ENCODE data around the gene CYP4A11. TPM values are rescaled to one million over a fixed set of nuclear protein-coding genes. Genes with fewer than 3 reads are reported as not detected.
"Not testable (repeated sequence)": the region's sequence is repeated elsewhere in the genome, so short reads cannot be mapped to it uniquely, and the experiment has no call there.

CYP4A11 gene, protein sequence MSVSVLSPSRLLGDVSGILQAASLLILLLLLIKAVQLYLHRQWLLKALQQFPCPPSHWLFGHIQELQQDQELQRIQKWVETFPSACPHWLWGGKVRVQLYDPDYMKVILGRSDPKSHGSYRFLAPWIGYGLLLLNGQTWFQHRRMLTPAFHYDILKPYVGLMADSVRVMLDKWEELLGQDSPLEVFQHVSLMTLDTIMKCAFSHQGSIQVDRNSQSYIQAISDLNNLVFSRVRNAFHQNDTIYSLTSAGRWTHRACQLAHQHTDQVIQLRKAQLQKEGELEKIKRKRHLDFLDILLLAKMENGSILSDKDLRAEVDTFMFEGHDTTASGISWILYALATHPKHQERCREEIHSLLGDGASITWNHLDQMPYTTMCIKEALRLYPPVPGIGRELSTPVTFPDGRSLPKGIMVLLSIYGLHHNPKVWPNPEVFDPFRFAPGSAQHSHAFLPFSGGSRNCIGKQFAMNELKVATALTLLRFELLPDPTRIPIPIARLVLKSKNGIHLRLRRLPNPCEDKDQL
- not detected for total RNA-seq
- total RNA-seq = 0 reads per million in 2 donors

- DNase-seq = no peak
- H3K4me3 Mint-ChIP-seq = no peak within 1 kb of the TSS
- no peak for ATAC-seq
- H3K9me3 ChIP-seq (ENCODE audit: control insufficient read depth, low read length, poor library complexity, severe bottlenecking) = no peaks in the 10 kb centered on the region
- H3K27me3 Mint-ChIP-seq = peaks cover 40% of the 10 kb centered on the region
- H3K36me3 Mint-ChIP-seq (ENCODE audit: low read depth) = no peaks in the 10 kb centered on the region
- H3K27ac Mint-ChIP-seq = no peak within 1 kb of the TSS
- H3K4me1 Mint-ChIP-seq = no peaks in the 10 kb centered on the region
These were observed at the start of gene CYP4A11 for GRCh38 chr1:46941135-46941694. Gene CYP4A11, minus strand, starts transcription at chr1:46941476. Its CDS starts 43 bp downstream, at chr1:46941433.

GRCh38 chr1:46990541-46990940 lies 49.3 kb upstream of the CYP4A11 start:
- H3K4me1 Mint-ChIP-seq = not testable (repeated sequence)
- peaks cover 16% of the 10 kb centered on the region for H3K27me3 Mint-ChIP-seq

GRCh38 chr1:46983830-46984586 lies 42.7 kb upstream of the CYP4A11 start:
- ATAC-seq (no peak), DNase-seq (no peak)
- no peak overlapping the region for H3K27ac Mint-ChIP-seq
- H3K9me3 ChIP-seq (ENCODE audit: control insufficient read depth, low read length, poor library complexity, severe bottlenecking) = no peaks in the 10 kb centered on the region
- H3K27me3 Mint-ChIP-seq = peaks cover 25% of the 10 kb centered on the region
- peaks cover 3% of the 10 kb centered on the region for H3K36me3 Mint-ChIP-seq (ENCODE audit: low read depth)
- no peak overlapping the region for H3K4me3 Mint-ChIP-seq
- H3K4me1 Mint-ChIP-seq = no peaks in the 10 kb centered on the region

More at GRCh38 chr1:46990541-46990940, 49.3 kb upstream of the CYP4A11 start:
- not testable (repeated sequence) for H3K36me3 Mint-ChIP-seq (ENCODE audit: low read depth); H3K27ac Mint-ChIP-seq; ATAC-seq; DNase-seq; H3K4me3 Mint-ChIP-seq; H3K9me3 ChIP-seq (ENCODE audit: control insufficient read depth, low read length, poor library complexity, severe bottlenecking)

- no peak for ATAC-seq
- Mint-ChIP-seq H3K27me3 (peaks cover 25% of the 10 kb centered on the region), H3K4me1 (no peaks in the 10 kb centered on the region), H3K27ac (no peak overlapping the region), H3K36me3 (ENCODE audit: low read depth) (peaks cover 3% of the 10 kb centered on the region), H3K4me3 (no peak overlapping the region)
- no peaks in the 10 kb centered on the region for H3K9me3 ChIP-seq (ENCODE audit: control insufficient read depth, low read length, poor library complexity, severe bottlenecking)
- no peak for DNase-seq
These were observed 42.0 kb upstream of the CYP4A11 start for GRCh38 chr1:46983166-46983829.

- Mint-ChIP-seq H3K36me3 (ENCODE audit: low read depth) (peaks cover 2% of the 10 kb centered on the region), H3K4me3 (no peak overlapping the region), H3K27ac (no peak overlapping the region), H3K27me3 (peaks cover 28% of the 10 kb centered on the region), H3K4me1 (no peaks in the 10 kb centered on the region)
- ATAC-seq (no peak), DNase-seq (no peak)
- no peaks in the 10 kb centered on the region for H3K9me3 ChIP-seq (ENCODE audit: control insufficient read depth, low read length, poor library complexity, severe bottlenecking)
These were observed 27.8 kb upstream of the CYP4A11 start for GRCh38 chr1:46969014-46969619.

DNA sequence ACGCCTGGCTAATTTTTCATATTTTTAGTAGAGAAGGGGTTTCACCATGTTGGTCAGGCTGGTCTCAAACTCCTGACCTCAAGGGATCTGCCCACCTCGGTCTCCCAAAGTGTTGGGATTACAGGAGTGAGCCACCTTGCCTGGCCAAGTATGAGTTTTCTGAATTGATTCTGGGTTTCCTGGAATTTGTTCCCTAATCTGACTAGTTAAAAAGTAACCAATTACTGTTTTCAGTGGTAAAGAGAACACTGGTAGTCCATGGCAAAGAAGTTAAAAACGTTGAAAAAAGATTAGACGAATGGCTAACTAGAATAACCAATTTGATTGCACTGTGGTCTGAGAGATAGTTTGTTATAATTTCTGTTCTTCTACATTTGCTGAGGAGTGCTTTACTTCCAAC lies 21.0 kb upstream of the CYP4A11 start:
- H3K27ac Mint-ChIP-seq; ATAC-seq; H3K4me1 Mint-ChIP-seq; H3K4me3 Mint-ChIP-seq; H3K9me3 ChIP-seq (ENCODE audit: control insufficient read depth, low read length, poor library complexity, severe bottlenecking); DNase-seq; H3K36me3 Mint-ChIP-seq (ENCODE audit: low read depth): not testable (repeated sequence)
- H3K27me3 Mint-ChIP-seq = peaks cover 10% of the 10 kb centered on the region

- H3K9me3 ChIP-seq (ENCODE audit: control insufficient read depth, low read length, poor library complexity, severe bottlenecking) = no peaks in the 10 kb centered on the region
- ATAC-seq (no peak), DNase-seq (no peak)
- Mint-ChIP-seq H3K4me1 (no peaks in the 10 kb centered on the region), H3K36me3 (ENCODE audit: low read depth) (peaks cover 2% of the 10 kb centered on the region), H3K27ac (no peak overlapping the region), H3K27me3 (peaks cover 20% of the 10 kb centered on the region), H3K4me3 (no peak overlapping the region)
These were observed 19.9 kb upstream of the CYP4A11 start for GRCh38 chr1:46961066-46961758.

- Mint-ChIP-seq H3K4me1 (no peaks in the 10 kb centered on the region), H3K36me3 (ENCODE audit: low read depth) (peaks cover under 1% of the 10 kb centered on the region), H3K4me3 (no peak overlapping the region), H3K27ac (no peak overlapping the region), H3K27me3 (peaks cover 16% of the 10 kb centered on the region)
- no peak for ATAC-seq
- H3K9me3 ChIP-seq (ENCODE audit: control insufficient read depth, low read length, poor library complexity, severe bottlenecking) = no peaks in the 10 kb centered on the region
- DNase-seq = no peak
These were observed 19.0 kb upstream of the CYP4A11 start for GRCh38 chr1:46960250-46960649.

GRCh38 chr1:46955116-46955515 lies 13.8 kb upstream of the CYP4A11 start:
- not testable (repeated sequence) for H3K4me1 Mint-ChIP-seq; ATAC-seq; H3K4me3 Mint-ChIP-seq; DNase-seq; H3K36me3 Mint-ChIP-seq (ENCODE audit: low read depth); H3K9me3 ChIP-seq (ENCODE audit: control insufficient read depth, low read length, poor library complexity, severe bottlenecking); H3K27ac Mint-ChIP-seq
- H3K27me3 Mint-ChIP-seq = peaks cover 38% of the 10 kb centered on the region

GRCh38 chr1:46953847-46954246 lies 12.6 kb upstream of the CYP4A11 start:
- not testable (repeated sequence) for DNase-seq; H3K27ac Mint-ChIP-seq; H3K36me3 Mint-ChIP-seq (ENCODE audit: low read depth); H3K4me1 Mint-ChIP-seq; H3K9me3 ChIP-seq (ENCODE audit: control insufficient read depth, low read length, poor library complexity, severe bottlenecking); ATAC-seq; H3K4me3 Mint-ChIP-seq
- H3K27me3 Mint-ChIP-seq = peaks cover 44% of the 10 kb centered on the region

GRCh38 chr1:46949417-46949666 lies 8.1 kb upstream of the CYP4A11 start:
- not testable (repeated sequence) for ATAC-seq; H3K27ac Mint-ChIP-seq; H3K9me3 ChIP-seq (ENCODE audit: control insufficient read depth, low read length, poor library complexity, severe bottlenecking); H3K4me3 Mint-ChIP-seq; H3K4me1 Mint-ChIP-seq; H3K36me3 Mint-ChIP-seq (ENCODE audit: low read depth); DNase-seq
- peaks cover 41% of the 10 kb centered on the region for H3K27me3 Mint-ChIP-seq

GRCh38 chr1:46948629-46949416 lies 7.5 kb upstream of the CYP4A11 start:
- no peak overlapping the region for H3K27ac Mint-ChIP-seq
- no peak for ATAC-seq
- no peak for DNase-seq
- H3K36me3 Mint-ChIP-seq (ENCODE audit: low read depth) = no peaks in the 10 kb centered on the region
- H3K4me3 Mint-ChIP-seq = no peak overlapping the region
- no peaks in the 10 kb centered on the region for H3K9me3 ChIP-seq (ENCODE audit: control insufficient read depth, low read length, poor library complexity, severe bottlenecking)
- peaks cover 3% of the 10 kb centered on the region for H3K4me1 Mint-ChIP-seq
- H3K27me3 Mint-ChIP-seq = peaks cover 42% of the 10 kb centered on the region

Measured in T-helper 17 cell (primary cell).